GM18858 (cell line): Measurements from ENCODE around the gene C10orf105.

ENCODE experiments used
- ATAC-seq: cut with Tn5 transposase; IDR thresholded peaks from one replicate; pipeline ENCODE4 v1.9.1; 2021; ENCODE audit not compliant: unreplicated experiment

C10orf105 gene

GRCh38 chr10:71717056-71717455 lies 2.5 kb downstream of the C10orf105 start:
- no peak for ATAC-seq

DNA sequence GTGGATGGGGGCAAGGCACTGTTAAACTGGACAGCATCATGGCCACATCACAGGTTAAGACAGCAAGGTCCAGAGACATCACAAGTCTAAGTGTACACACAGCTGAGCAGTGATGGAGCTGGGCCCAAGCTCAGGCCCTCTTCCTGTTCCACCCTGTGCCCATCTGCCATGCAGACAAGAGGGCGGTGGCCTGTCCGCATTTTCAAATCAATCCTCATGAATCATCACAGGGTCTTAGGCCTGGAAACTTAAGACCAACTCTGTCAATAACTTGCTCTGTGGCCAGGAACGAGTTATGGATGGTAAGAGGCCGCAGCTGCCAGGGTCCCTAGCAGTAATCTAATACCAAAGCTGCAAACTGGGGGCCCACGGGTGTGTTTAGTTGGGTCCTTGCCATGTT lies 3.2 kb downstream of the C10orf105 start:
- no peak for ATAC-seq

GRCh38 chr10:71715860-71716259 lies 3.7 kb downstream of the C10orf105 start:
- no peak for ATAC-seq

GRCh38 chr10:71715026-71715425 lies 4.6 kb downstream of the C10orf105 start:
- ATAC-seq: no peak

DNA sequence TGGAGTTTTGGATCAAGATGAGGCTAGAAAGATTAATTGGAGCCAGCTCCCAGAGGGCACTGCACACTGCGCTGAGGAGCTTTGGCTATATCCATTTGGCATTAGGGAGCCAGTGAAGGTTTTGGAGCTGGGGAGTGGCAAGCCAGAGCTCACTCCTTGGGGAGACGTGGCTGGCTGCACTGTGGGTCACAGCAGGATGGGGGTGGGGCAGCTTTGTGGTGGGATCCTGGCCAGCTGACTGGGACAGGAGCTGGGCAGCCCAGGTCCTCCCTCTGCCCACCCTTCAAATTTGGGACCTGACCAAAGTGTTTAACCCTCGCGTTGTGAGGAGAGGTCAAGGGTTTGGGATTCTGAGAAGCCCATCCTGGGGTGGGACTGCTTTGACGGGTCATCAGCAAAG lies 5.0 kb downstream of the C10orf105 start:
- no peak for ATAC-seq

- ATAC-seq: no peak
Measured at GRCh38 chr10:71714031-71714410, 5.6 kb downstream of the C10orf105 start.

DNA sequence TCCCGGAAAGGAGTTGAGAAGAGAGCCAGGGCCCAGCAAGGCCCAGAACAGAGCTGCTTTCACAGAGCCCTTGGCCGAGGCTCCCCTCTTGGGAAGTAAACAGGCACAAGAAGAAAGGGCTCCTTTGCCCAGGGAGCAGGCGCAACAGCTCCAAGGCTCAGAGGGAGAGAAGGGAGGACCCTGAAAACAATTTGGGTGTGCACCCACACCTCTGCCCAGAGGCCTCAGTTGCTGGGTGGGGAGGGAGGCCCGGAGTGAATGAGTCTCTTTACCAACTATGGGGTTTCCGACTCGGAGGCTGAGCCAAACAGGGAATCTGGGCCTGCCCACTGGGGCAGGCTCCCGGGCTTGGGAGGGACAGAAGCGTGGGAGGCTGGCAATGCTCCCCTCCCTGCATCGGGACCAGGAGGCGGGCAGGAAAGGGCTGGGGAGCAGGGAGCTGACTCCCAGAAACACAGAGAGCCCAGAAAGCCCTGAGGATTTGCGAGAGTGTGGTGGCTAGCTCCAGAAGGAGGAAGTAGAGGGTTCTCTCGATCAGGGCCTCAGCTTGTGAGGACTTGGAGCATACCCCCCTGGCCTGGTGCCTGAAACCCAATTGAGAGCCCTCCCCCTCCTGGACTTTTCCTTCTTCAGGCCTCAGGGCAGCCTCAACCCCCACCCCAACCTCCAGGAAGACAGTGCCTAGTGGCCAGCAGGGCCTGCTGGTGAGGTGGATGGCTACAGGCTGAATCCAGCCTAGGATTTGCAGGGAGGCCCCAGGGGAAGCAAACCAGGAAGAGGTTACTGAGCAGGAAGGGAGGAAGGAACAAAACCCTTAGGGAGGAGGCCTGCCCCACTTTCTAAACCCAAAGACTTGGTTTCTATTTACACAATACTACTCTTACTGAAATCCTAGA lies 6.2 kb downstream of the C10orf105 start:
- ATAC-seq: no peak

DNA sequence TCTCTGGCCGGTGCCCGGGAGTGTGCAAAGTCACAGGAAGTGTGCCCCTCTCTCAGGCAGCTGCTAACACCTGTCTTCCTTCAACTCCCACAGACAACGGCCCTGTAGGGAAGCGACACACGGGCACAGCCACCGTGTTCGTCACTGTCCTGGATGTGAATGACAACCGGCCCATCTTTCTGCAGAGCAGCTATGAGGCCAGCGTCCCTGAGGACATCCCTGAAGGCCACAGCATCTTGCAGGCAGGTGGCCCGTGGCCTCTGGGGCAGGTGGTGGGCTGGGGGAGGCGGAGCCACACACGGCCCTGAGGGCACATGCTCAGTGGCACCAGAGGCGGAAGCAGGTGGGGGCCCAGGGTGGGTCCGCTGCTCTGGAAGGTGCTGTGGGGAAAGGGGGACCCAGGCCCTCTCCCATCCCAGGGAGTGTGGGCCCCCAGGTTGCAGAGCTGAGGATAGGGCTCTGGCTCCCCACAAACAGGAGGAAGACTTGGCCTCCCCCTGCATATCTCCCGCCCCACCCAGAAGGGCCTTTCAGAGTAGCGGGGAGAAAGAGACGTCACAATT lies 6.9 kb downstream of the C10orf105 start:
- ATAC-seq: no peak

DNA sequence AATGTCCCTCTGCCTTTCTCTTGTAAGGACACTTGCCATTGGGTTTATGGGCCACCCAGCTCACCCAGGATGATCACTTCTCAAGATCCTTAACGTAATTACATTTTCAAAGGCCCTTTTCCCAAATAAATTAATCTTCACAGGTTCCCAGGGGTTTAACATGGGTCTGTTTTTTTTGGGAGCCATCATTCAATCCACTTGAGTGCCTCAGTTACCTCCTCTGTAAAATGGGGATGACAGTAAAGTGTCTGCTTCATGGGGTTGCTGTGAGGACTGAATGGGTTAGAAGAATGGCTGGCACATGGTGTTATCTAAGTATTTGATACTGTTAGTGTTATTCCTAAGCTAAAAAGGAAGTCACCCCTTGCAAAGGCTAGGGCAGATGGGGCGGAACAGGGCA lies 7.4 kb downstream of the C10orf105 start:
- ATAC-seq: no peak

- ATAC-seq: no peak
Measured at GRCh38 chr10:71711052-71711623, 8.4 kb downstream of the C10orf105 start.

GRCh38 chr10:71710519-71710918 lies 9.1 kb downstream of the C10orf105 start:
- no peak for ATAC-seq

- ATAC-seq: no peak
Measured at GRCh38 chr10:71708897-71709882, 10.4 kb downstream of the C10orf105 start.

- ATAC-seq: no peak
Measured at GRCh38 chr10:71708301-71708703, 11.3 kb downstream of the C10orf105 start.

DNA sequence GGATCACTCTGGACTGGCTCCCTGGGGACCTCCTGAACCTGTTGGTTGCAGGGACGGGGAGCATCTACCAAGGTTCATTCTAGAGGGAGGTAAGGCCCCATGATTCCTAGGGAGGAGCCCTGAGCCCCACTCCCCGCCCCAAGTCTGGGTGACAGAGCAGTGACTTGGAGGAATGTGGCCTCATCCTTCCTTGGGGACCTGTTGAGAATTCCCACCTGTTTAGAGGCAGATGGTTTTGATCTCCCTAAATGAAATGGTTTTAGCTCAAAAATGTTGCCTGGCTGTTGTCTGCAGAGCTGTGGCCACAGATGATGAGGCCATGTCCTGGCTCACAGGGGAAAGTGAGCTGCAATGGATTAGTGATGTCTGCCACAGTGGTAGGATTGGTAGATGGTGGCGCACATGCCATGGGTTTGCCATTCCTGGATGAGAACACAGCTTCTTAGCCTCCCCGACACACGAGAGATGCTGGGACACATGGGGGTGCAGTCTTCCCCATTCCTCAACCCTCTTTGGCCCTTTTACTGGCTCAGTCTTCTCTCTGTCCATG lies 12.3 kb downstream of the C10orf105 start:
- no peak for ATAC-seq

GRCh38 chr10:71706216-71707121 lies 13.1 kb downstream of the C10orf105 start:
- ATAC-seq: no peak

DNA sequence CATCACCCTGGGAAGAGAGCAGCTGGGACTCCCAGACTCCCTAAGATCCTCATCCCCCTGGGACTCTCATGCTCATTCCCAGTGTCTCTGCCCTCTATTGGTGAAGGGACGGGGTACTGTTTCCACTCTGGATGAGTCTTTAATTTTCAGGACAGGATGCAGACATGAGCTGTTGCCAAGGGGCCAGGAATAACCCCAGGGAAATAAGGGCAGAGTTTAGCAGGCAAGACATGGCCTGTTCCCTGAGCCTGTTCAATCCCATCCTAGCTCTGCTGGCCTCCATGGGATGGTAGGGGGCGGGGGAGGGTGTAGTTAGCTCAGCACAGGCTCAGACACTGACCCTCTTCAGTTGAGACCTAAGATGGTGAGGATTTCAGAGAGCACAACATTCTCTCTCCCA lies 14.0 kb downstream of the C10orf105 start:
- no peak for ATAC-seq

DNA sequence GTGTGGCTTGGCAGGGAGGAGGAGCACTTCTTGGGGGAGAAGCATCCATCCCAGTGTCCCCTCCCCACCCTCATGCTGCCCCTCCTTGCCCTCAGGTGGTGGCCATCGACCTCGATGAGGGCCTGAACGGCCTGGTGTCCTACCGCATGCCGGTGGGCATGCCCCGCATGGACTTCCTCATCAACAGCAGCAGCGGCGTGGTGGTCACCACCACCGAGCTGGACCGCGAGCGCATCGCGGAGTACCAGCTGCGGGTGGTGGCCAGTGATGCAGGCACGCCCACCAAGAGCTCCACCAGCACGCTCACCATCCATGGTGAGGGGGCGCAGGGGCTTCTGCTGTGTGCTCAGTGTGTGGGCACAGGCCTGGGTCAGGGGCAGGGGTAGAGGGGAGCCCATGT lies 14.8 kb downstream of the C10orf105 start:
- no peak for ATAC-seq

DNA sequence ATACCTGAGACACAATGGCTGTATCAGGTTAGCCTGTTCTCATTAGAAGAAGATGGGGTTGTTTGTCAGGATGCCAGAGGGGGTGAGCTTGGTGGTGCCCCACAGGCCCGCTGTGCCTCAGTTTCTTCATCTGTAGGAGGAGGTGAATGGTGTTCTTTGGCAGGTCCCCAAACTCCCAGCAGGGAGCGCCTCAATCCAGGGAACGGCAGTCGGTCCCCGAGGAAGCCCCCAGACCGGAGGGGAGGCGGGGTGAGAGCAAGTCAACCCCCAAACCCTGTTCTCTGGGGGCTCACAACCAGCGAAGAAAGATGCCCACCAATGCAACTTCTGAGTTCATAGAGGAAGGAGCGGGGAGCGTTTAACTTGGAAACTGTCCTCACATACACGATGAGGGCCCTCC lies 16.0 kb downstream of the C10orf105 start:
- no peak for ATAC-seq

DNA sequence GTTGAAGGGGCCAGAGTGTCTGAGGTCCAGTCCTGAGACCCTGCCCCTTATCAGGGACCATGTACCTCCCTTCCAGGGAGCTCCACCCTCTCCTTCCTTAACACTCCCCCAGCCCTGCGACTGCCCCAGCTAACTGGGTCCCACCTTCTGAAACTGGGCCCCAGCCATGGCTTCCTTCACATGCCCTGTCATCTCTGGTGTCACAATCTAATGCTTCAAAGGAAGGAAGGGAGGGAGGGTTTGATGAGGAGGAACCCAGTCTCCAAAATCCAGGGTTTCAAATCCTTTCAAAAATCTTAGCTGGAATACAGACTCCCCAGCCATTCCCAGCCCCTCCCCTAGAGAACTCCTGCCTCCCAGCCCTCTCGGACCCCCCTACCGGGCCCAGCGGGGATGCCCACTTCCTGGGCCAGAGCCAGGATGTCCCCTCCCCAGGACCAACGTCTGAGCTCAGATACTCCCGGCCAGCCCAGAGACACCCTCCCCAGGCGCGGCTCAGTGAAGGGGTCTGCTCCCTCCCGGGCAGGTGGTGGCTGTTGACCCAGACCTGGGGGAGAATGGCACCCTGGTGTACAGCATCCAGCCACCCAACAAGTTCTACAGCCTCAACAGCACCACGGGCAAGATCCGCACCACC lies 18.0 kb downstream of the C10orf105 start:
- no peak for ATAC-seq
